ENCODE results near the gene TSGA10IP.

The TSGA10IP gene

DNA sequence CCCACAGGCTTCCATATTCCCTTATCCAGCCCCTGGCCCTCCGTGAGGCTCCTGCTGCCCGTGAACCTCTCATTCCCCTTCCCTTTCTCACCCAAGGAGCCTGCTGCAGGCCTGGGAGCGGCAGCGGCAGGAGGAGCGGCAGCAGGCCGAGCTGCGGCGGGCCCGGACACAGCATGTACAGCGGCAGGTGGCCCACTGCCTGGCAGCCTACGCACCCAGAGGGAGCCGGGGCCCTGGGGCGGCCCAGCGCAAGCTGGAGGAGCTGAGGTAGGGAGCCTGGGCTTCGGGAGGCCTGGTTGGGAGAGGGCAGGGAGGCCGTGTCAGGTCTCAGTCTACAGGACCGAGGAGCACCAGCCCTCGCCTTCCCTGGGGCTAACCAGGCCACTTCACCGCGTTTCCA lies 8.2 kb downstream of the TSGA10IP start:
- Mint-ChIP-seq H3K27ac (no peak overlapping the region), H3K4me1 (peaks cover 5% of the 10 kb centered on the region), H3K36me3 (ENCODE audit: low read depth) (no peaks in the 10 kb centered on the region), H3K9me3 (no peaks in the 10 kb centered on the region), H3K4me3 (no peak overlapping the region), H3K27me3 (ENCODE audit: low read depth, poor library complexity) (peaks cover 17% of the 10 kb centered on the region)
- DNase-seq = no peak
- TF ChIP-seq, protein P1, sequence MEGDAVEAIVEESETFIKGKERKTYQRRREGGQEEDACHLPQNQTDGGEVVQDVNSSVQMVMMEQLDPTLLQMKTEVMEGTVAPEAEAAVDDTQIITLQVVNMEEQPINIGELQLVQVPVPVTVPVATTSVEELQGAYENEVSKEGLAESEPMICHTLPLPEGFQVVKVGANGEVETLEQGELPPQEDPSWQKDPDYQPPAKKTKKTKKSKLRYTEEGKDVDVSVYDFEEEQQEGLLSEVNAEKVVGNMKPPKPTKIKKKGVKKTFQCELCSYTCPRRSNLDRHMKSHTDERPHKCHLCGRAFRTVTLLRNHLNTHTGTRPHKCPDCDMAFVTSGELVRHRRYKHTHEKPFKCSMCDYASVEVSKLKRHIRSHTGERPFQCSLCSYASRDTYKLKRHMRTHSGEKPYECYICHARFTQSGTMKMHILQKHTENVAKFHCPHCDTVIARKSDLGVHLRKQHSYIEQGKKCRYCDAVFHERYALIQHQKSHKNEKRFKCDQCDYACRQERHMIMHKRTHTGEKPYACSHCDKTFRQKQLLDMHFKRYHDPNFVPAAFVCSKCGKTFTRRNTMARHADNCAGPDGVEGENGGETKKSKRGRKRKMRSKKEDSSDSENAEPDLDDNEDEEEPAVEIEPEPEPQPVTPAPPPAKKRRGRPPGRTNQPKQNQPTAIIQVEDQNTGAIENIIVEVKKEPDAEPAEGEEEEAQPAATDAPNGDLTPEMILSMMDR (IDR thresholded peaks at IDR 0.05) = no peak

DNA sequence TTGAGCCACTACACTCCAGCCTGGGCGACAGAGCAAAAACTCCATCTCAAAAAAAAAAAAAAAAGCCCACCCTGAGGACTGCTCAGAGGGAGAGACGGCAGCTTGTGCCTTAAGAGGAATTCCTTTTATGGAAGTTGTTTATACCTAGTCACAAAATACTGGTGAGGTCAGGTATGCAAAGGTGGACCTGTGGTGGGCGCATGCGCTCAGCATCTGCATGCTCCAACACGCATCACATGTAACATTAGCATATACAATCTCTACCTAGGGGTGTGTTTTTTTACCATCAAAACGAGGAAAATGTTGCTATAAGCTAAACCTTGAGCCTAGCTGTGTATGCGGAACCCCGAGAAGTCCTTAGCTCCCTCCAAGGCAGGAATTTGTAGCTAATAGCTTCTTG lies 9.5 kb downstream of the TSGA10IP start:
- H3K27ac Mint-ChIP-seq = no peak overlapping the region
- H3K4me3 Mint-ChIP-seq = no peak overlapping the region
- no peaks in the 10 kb centered on the region for H3K36me3 Mint-ChIP-seq (ENCODE audit: low read depth)
- no peaks in the 10 kb centered on the region for H3K9me3 Mint-ChIP-seq
- DNase-seq = no peak
- H3K4me1 Mint-ChIP-seq = peaks cover 18% of the 10 kb centered on the region
- TF ChIP-seq, protein P1 (IDR thresholded peaks at IDR 0.05) = no peak
- H3K27me3 Mint-ChIP-seq (ENCODE audit: low read depth, poor library complexity) = peaks cover 16% of the 10 kb centered on the region

DNA sequence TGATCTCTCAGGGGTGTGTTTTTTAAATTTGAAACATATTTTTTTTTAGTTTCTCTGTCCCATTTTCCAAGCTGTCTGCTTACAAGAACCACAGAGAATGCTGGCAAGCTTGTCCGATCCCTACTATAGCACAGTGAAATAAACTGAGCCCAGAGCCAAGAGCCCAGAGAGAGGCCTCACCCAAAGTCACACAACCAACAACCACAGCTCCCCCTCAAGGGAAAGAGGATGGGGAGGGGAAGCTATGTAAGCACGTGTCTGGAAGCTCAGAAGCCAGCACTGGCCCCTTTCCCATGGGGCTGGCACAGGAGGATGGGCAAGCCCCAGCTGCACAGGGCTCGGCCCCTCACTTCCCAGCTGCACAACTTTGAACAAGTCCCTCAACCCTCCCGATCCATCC lies 13.0 kb downstream of the TSGA10IP start:
- H3K4me1 Mint-ChIP-seq = peaks cover 43% of the 10 kb centered on the region
- H3K27me3 Mint-ChIP-seq (ENCODE audit: low read depth, poor library complexity) = peaks cover 12% of the 10 kb centered on the region
- no peak overlapping the region for H3K4me3 Mint-ChIP-seq
- DNase-seq = no peak
- TF ChIP-seq, protein P1 (IDR thresholded peaks at IDR 0.05) = no peak
- H3K9me3 Mint-ChIP-seq = no peaks in the 10 kb centered on the region
- H3K36me3 Mint-ChIP-seq (ENCODE audit: low read depth) = no peaks in the 10 kb centered on the region
- H3K27ac Mint-ChIP-seq = no peak overlapping the region

DNA sequence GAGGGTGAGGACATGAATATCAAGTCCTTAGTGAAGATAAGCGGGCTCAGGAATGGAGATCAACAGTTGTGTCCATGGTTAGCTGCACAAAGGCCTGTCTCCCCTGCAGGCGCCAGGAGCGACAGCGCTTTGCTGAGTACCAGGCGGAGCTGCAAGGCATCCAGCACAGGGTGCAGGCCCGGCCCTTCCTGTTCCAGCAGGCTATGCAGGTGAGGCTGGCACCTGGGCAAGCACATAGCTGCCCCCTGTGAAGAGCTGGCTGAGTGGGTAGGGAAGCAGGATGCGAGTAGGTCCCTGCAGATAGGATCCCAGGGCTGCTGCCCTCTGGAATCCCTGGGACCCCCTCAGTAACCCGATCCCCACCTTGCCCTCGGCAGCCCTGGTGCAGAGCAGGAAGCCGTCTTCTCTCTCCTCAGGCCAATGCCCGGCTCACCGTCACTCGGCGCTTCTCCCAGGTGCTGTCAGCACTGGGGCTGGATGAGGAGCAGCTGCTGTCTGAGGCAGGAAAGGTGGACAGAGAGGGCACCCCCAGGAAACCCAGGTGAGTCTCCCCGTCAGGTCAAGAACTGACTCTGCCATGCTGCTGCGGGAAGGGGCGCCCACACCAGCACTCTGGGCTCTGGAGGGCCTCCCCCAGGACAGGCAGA lies 13.6 kb downstream of the TSGA10IP start:
- H3K9me3 Mint-ChIP-seq = no peaks in the 10 kb centered on the region
- peaks cover 49% of the 10 kb centered on the region for H3K4me1 Mint-ChIP-seq
- peaks cover 2% of the 10 kb centered on the region for H3K36me3 Mint-ChIP-seq (ENCODE audit: low read depth)
- no peak overlapping the region for H3K4me3 Mint-ChIP-seq
- H3K27ac Mint-ChIP-seq = peak overlapping the region; percentile 82
- TF ChIP-seq, protein P1 (IDR thresholded peaks at IDR 0.05) = no peak
- DNase-seq = peak; percentile 49
- peaks cover 12% of the 10 kb centered on the region for H3K27me3 Mint-ChIP-seq (ENCODE audit: low read depth, poor library complexity)

DNA sequence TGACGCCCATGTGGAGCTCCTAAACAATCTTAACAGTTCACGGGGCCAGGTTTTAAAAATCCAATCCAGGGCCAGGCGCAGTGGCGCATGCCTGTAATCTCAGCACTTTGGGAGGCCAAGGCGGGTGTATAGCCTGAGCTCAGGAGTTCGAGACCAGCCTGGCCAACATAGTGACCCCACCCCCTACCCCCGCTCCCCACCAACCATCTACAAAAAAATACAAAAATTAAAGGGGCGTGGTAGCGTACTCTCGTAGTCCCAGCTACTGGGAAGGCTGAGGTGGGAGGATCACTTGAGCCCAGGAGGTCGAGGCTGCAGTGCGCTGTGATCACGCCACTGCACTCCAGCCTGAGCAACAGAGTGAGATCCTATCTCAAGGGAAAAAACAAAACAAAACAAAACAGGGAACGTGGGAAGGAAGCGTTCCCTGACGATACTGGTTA lies 15.6 kb downstream of the TSGA10IP start:
- H3K4me1 Mint-ChIP-seq = peaks cover 53% of the 10 kb centered on the region

More for the DNA sequence above, 15.6 kb downstream of the TSGA10IP start:
- TF ChIP-seq, protein P1 (IDR thresholded peaks at IDR 0.05) = no peak
- H3K27ac Mint-ChIP-seq = peak overlapping the region; percentile 99
- H3K27me3 Mint-ChIP-seq (ENCODE audit: low read depth, poor library complexity) = peaks cover 6% of the 10 kb centered on the region
- H3K36me3 Mint-ChIP-seq (ENCODE audit: low read depth) = peaks cover 13% of the 10 kb centered on the region
- no peak for DNase-seq
- H3K4me3 Mint-ChIP-seq = peak overlapping the region; percentile 94
- H3K9me3 Mint-ChIP-seq = no peaks in the 10 kb centered on the region

All from nephron progenitor cell (in vitro differentiated cells).